Right lobe of liver (tissue), 6 donors: ENCODE measurements around the gene ZNF646. TPM values are rescaled to one million over a fixed set of nuclear protein-coding genes. Genes with fewer than 3 reads are reported as not detected.

Experiments used
- ATAC-seq, 4 donors: fragments of 200-7000 bp; cut with Tn5 transposase; one replicate each; pipeline ENCODE4 v1.9.1; 2020; ENCODE audit warnings: mild to moderate bottlenecking in 4 of 4, moderate library complexity in 4 of 4
- DNase-seq, 3 donors: peaks; one replicate each; pipeline ENCODE4 v3.0.0-alpha.2; 2020
- H3K27ac ChIP-seq, 3 donors: fragments of 200-600 bp; one replicate each; pipeline ENCODE4 v1.8.0; 2022
- H3K27me3 ChIP-seq, 2 donors: fragments of 200-600 bp; one replicate each; pipeline ENCODE4 v1.8.0; 2022
- H3K36me3 ChIP-seq, 4 donors: fragments of 200-600 bp; sonication (generic) in 1 of 4; one replicate each; pipeline versions ENCODE4 v1.5.1 to v1.8.0; 2017 to 2022; ENCODE audit warnings: control low read depth in 1 of 4
- H3K4me1 ChIP-seq, 4 donors: fragments of 200-600 bp; sonication (generic) in 1 of 4; one replicate each; pipeline versions ENCODE4 v1.5.1 to v1.8.0; 2017 to 2022; ENCODE audit warnings: control low read depth in 1 of 4
- H3K4me3 ChIP-seq, 3 donors: fragments of 200-600 bp; one replicate each; pipeline ENCODE4 v1.8.0; 2022
- H3K9me3 ChIP-seq, 4 donors: fragments of 200-600 bp; sonication (generic) in 1 of 4; one replicate each; pipeline versions ENCODE4 v1.5.1 to v1.8.0; 2017 to 2022; ENCODE audit warnings: control low read depth in 1 of 4
- POLR2A ChIP-seq: fragments of 450-650 bp; IDR thresholded peaks from one replicate; pipeline ENCODE4 v1.6.1; 2017; ENCODE audit warnings: antibody characterized with exemption, mild to moderate bottlenecking
- WGBS: methylation state at CpG from one replicate; pipeline ENCODE4 v1.1.6; 2018; ENCODE audit warnings: low coverage, low lambda C conversion rate; ENCODE audit not compliant: insufficient coverage; ENCODE audit errors: missing lambda C conversion rate; 5-methylcytosine and 5-hydroxymethylcytosine counted together
- intact Hi-C, 2 donors: fragments of 100-400 bp; cut with DNase I; formaldehyde crosslinking; loops; one replicate each; pipeline versions ENCODE4 v1.11.2 to v1.14.1; 2022
- long read RNA-seq: library from polyadenylated mRNA; unstranded; transcript quantifications from one replicate; pipeline ENCODE4 v2.0.0, GENCODE V29; 2019
- total RNA-seq, 6 experiments: library from RNA; depleted of rRNA in 2 of 6; stranded (reverse); fragments of >200 nt in 2 of 6; fragmentation: NEBNext Ultra II Directional in 3 of 6; extraction: Animal tissue kit (Norgen Biotek cat#: 25700) in 3 of 6; gene quantifications; one replicate each; pipeline versions ENCODE4 v1.1.0 to v1.2.4, GENCODE V29; 2016 to 2023
- TF ChIP-seq, protein P1 (sequence below), 4 donors: fragments of 200-600 bp in 3 of 4; fragments of 450-650 bp in 1 of 4; IDR thresholded peaks; one replicate each; pipeline versions ENCODE4 v1.5.1 to v1.8.0; 2016 to 2022; ENCODE audit warnings: antibody characterized with exemption in 4 of 4, mild to moderate bottlenecking in 2 of 4
- donor health status: DM: no; HTN: yes; CAD: no.
- donor health status: DM: no; HTN: no; CAD: no.
- donor health status: DM: no; HTN: no; CAD: no.
- donor health status: DM: no; HTN: yes; CAD: no.
- donor health status: DM: no; HTN: yes; CAD: no.

Gene ZNF646, protein sequence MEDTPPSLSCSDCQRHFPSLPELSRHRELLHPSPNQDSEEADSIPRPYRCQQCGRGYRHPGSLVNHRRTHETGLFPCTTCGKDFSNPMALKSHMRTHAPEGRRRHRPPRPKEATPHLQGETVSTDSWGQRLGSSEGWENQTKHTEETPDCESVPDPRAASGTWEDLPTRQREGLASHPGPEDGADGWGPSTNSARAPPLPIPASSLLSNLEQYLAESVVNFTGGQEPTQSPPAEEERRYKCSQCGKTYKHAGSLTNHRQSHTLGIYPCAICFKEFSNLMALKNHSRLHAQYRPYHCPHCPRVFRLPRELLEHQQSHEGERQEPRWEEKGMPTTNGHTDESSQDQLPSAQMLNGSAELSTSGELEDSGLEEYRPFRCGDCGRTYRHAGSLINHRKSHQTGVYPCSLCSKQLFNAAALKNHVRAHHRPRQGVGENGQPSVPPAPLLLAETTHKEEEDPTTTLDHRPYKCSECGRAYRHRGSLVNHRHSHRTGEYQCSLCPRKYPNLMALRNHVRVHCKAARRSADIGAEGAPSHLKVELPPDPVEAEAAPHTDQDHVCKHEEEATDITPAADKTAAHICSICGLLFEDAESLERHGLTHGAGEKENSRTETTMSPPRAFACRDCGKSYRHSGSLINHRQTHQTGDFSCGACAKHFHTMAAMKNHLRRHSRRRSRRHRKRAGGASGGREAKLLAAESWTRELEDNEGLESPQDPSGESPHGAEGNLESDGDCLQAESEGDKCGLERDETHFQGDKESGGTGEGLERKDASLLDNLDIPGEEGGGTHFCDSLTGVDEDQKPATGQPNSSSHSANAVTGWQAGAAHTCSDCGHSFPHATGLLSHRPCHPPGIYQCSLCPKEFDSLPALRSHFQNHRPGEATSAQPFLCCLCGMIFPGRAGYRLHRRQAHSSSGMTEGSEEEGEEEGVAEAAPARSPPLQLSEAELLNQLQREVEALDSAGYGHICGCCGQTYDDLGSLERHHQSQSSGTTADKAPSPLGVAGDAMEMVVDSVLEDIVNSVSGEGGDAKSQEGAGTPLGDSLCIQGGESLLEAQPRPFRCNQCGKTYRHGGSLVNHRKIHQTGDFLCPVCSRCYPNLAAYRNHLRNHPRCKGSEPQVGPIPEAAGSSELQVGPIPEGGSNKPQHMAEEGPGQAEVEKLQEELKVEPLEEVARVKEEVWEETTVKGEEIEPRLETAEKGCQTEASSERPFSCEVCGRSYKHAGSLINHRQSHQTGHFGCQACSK (N-terminal part only)
- 1 to 10 TPM; 4.2 to 5.0 (median 4.5) TPM for total RNA-seq
- long read RNA-seq, full-length matches to known transcripts, result 1 of 1 reads
- long read RNA-seq, partial matches to known transcripts, result 0 of 1 reads
- long read RNA-seq, other reads (novel, unspliced or antisense), result 0 of 1 reads

DNA sequence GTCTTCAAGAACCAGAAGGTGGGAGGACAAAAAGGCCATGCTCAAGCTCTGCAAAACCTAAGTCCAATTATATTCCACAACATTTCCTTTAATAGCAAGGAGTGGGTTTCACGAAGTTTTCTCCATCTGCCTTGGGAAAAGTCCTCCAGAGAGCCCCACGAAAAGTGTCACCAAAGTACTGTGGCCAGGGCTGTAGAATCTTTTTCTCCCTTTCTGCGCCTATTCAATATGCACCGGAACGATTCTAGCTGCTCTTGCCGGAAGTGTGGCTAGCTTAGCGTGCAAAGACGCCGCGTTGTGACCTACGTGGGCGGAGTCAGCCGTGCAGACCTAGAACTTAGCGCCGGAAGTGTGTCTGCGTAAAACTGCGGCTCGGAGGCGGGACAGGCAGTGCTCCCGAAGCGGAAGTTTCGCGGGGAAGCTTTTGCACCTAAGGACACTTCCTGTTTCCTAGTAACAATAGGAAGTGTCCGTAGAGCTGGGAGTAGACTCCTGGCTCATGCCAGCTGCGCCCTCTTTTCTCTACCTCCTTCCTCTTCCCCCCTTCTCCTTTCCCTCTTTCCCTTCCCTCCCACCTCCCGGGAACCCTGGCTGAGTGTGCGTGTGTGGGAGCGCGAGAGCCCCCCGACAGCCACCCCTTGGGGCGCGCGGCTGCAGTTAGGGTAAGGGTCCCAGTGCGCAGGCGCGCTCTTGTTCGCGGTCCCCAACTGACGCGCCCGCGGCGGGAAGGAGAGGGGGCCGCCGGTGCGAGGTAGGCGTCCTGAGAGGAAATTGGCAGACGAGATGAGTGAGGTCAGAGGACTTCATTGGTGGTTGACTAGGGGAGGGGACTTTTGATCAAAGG lies at the start of gene ZNF646, which contains the start of gene ZNF668:
Gene ZNF646, plus strand, starts transcription at position 453 of the 844 bp plus-strand sequence. CDS start 1,903 bp downstream, outside the sequence.
Gene ZNF668, minus strand, starts transcription at position 271 of the 844 bp plus-strand sequence. CDS start 9,781 bp downstream, outside the sequence.
- peaks cover 0 to 17% (median 0%) of the 10 kb centered on the region in 4 donors for H3K4me1 ChIP-seq
- H3K27me3 ChIP-seq, result no peaks in the 10 kb centered on the region
- WGBS, result under 1% methylated on average over 41 of the region's 48 CpGs
- intact Hi-C loops, result no loop called here
- H3K27ac ChIP-seq, result peak within 1 kb of the TSS; percentile 87 to 95 (median 92)
- TF ChIP-seq, protein P1, sequence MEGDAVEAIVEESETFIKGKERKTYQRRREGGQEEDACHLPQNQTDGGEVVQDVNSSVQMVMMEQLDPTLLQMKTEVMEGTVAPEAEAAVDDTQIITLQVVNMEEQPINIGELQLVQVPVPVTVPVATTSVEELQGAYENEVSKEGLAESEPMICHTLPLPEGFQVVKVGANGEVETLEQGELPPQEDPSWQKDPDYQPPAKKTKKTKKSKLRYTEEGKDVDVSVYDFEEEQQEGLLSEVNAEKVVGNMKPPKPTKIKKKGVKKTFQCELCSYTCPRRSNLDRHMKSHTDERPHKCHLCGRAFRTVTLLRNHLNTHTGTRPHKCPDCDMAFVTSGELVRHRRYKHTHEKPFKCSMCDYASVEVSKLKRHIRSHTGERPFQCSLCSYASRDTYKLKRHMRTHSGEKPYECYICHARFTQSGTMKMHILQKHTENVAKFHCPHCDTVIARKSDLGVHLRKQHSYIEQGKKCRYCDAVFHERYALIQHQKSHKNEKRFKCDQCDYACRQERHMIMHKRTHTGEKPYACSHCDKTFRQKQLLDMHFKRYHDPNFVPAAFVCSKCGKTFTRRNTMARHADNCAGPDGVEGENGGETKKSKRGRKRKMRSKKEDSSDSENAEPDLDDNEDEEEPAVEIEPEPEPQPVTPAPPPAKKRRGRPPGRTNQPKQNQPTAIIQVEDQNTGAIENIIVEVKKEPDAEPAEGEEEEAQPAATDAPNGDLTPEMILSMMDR (IDR thresholded peaks at IDR 0.05), result no peak
- TF ChIP-seq POLR2A, result peak; percentile 66
- ATAC-seq, result peak; percentile 92 to 94 (median 92)
- no peaks in the 10 kb centered on the region for H3K9me3 ChIP-seq
- peak; percentile 98 to 99 (median 99) for DNase-seq
- H3K4me3 ChIP-seq, result peak within 1 kb of the TSS; percentile 76 to 100 (median 98)
- H3K36me3 ChIP-seq, result peaks cover 0 to 13% (median 3%) of the 10 kb centered on the region in 4 donors

DNA sequence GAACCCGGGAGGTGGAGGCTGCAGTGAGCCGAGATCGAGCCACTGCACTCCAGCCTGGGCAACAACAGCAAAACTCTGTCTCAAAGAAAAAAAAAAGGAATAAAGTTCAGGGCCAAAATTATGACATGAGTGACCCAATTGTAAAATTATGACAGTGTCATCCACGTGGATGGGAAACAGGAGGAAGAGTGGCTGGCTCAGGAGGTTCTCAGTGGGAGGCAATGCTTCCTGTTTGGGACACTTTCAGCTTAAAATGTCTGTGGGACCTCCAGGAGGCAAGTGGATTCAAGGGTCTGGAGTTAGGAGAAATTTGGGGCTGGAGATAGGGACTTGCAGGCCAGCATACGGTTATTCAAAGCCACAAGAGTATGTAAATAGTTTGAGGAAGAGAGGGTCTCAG lies 48.9 kb upstream of the ZNF646 start:
- Histone ChIP-seq H3K27me3 (no peaks in the 10 kb centered on the region), H3K9me3 (no peaks in the 10 kb centered on the region), H3K27ac (no peak overlapping the region), H3K4me1 (no peaks in the 10 kb centered on the region), H3K36me3 (no peaks in the 10 kb centered on the region), H3K4me3 (no peak overlapping the region)
- peak in 3 of 4 donors; percentile 29 to 61 (median 48) for ATAC-seq
- intact Hi-C loops, result no loop called here
- 59% methylated on average over 4 of the region's 5 CpGs for WGBS
- no peak for DNase-seq
- TF ChIP-seq, protein P1 (IDR thresholded peaks at IDR 0.05), result no peak
- no peak for TF ChIP-seq POLR2A

DNA sequence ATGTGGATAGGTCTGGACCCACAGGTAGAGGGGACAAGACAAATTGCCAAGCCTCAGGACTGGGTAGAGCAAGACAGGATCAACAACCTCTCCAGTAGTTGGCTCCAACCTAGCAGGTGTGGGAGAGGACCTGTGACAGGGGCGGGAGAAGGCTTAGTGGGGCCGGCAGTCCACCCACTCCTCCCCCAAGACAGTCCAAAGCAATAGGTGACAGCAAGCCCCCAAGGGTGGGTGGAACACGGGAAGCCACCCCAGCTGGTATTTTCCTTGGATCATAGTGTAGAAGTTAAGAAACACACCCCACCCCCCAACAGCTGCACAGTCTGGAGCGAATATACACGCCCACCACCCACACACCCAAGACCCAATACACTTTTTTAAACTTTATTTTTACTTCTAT lies 45.0 kb upstream of the ZNF646 start:
- Histone ChIP-seq H3K27ac (no peak overlapping the region), H3K36me3 (no peaks in the 10 kb centered on the region), H3K4me3 (no peak overlapping the region), H3K27me3 (no peaks in the 10 kb centered on the region), H3K9me3 (no peaks in the 10 kb centered on the region), H3K4me1 (peaks cover 0 to 4% (median under 1%) of the 10 kb centered on the region in 4 donors)
- WGBS, result no CpG with 5 or more reads among the region's 5 CpGs
- intact Hi-C loops, result no loop called here
- TF ChIP-seq, protein P1 (IDR thresholded peaks at IDR 0.05), result no peak
- TF ChIP-seq POLR2A, result no peak
- DNase-seq (no peak), ATAC-seq (no peak)
